ENCODE measurements around the gene MGLL.
"Not testable (repeated sequence)": the region's sequence is repeated elsewhere in the genome, so short reads cannot be mapped to it uniquely, and the experiment has no call there.

MGLL gene

DNA sequence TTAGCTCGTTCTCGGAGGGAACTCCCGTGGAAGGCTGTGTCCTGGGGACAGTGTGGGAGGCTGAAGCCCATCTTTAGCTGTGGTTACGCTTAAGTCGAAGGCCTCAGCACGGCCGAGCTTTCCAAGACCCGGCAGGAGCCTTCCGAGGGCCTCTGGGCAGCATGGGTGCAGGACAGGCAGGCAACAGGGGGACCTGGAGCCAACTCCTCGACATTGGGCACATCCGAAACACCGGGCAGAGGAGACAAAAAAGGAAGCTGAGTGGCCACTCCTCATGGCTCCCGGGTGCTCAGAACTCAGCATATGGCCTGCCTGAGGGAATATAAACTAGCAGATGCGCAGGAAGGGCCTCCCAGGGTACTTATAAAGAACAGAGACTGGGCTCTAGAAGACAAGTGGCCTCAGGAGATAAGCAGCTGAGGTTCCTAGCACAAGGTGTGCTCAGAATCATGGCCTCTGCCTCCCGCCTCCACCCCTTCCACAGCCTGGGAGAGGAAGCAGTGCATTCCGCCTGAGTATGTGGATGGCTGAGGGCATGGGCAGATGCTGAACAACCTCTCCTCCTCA lies 115.4 kb downstream of the MGLL start:
- Mint-ChIP-seq H3K27ac (no peak overlapping the region), H3K4me1 (peaks cover 14% of the 10 kb centered on the region), H3K9me3 (peaks cover 9% of the 10 kb centered on the region), H3K4me3 (no peak overlapping the region), H3K36me3 (ENCODE audit: low read depth) (peaks cover 19% of the 10 kb centered on the region), H3K27me3 (ENCODE audit: low read depth) (peaks cover 26% of the 10 kb centered on the region)
- TF ChIP-seq, protein P1, sequence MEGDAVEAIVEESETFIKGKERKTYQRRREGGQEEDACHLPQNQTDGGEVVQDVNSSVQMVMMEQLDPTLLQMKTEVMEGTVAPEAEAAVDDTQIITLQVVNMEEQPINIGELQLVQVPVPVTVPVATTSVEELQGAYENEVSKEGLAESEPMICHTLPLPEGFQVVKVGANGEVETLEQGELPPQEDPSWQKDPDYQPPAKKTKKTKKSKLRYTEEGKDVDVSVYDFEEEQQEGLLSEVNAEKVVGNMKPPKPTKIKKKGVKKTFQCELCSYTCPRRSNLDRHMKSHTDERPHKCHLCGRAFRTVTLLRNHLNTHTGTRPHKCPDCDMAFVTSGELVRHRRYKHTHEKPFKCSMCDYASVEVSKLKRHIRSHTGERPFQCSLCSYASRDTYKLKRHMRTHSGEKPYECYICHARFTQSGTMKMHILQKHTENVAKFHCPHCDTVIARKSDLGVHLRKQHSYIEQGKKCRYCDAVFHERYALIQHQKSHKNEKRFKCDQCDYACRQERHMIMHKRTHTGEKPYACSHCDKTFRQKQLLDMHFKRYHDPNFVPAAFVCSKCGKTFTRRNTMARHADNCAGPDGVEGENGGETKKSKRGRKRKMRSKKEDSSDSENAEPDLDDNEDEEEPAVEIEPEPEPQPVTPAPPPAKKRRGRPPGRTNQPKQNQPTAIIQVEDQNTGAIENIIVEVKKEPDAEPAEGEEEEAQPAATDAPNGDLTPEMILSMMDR (IDR thresholded peaks at IDR 0.05; ENCODE audit: unreplicated experiment in 3 of 3): no peak

DNA sequence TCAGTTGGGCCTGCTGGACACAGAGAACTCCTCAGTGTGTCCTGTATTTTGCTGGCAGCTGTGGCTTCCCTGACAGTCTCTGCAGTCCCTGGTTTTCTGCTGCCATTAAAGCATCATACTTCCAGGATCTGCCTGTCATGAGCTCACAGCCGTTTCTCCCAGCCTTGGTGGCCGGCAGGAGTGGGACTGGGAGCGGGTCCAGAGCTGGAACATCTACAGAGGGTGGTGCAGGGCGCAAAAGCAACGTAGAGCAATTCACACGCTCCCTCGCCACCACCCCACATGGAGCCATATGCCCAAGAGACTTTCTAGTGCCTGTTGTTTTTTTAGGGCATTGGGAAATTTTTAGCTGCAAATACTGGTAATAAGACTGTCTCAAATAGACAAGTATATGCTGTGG lies 116.0 kb downstream of the MGLL start:
- H3K9me3 Mint-ChIP-seq: peaks cover 9% of the 10 kb centered on the region
- H3K4me3 Mint-ChIP-seq: no peak overlapping the region
- H3K27me3 Mint-ChIP-seq (ENCODE audit: low read depth): peaks cover 26% of the 10 kb centered on the region
- H3K27ac Mint-ChIP-seq: no peak overlapping the region
- peaks cover 19% of the 10 kb centered on the region for H3K36me3 Mint-ChIP-seq (ENCODE audit: low read depth)
- TF ChIP-seq, protein P1 (IDR thresholded peaks at IDR 0.05; ENCODE audit: unreplicated experiment in 3 of 3): no peak
- H3K4me1 Mint-ChIP-seq: peaks cover 19% of the 10 kb centered on the region

DNA sequence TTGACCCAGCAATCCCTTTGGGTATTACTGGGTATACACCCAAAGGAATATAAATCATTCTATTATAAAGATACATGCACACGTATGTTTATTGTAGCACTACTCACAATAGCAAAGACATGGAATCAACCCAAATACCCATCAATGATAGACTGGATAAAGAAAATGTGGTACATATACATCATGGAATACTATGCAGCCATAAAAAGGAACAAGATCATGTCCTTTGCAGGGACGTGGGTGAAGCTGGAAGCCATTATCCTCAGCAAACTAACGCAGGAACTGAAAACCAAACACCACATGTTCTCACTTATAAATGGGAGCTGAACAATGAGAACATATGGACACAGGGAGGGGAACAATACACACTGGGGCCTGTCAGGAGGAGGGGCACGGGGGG lies 117.5 kb downstream of the MGLL start:
- not testable (repeated sequence) for H3K4me3 Mint-ChIP-seq, H3K9me3 Mint-ChIP-seq, H3K27ac Mint-ChIP-seq
- Mint-ChIP-seq H3K36me3 (ENCODE audit: low read depth) (peaks cover 19% of the 10 kb centered on the region), H3K27me3 (ENCODE audit: low read depth) (peaks cover 17% of the 10 kb centered on the region), H3K4me1 (peaks cover 29% of the 10 kb centered on the region)

DNA sequence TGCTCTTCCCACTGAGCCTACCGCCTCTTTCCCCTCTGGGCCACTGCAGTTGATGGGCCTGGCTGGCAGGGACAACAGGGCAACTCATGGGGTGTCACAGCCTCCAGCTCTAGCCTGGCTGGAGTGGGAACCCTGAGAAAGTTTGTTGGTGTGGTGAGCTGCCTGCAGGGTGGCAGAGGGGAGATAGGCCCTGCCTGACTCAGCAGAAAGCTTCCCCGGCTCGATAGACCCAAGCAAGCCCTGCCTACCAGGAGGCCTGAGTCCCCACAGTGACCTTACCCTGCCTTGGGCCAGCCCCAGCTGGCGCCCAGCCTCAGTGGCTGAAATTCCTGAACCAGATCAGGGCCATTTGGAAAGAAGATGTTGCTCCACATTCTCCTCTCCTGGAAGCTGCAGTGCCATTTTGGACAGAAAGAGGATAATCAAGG lies 120.2 kb downstream of the MGLL start:
- Mint-ChIP-seq H3K9me3 (peaks cover 9% of the 10 kb centered on the region), H3K27ac (no peak overlapping the region), H3K36me3 (ENCODE audit: low read depth) (peaks cover 19% of the 10 kb centered on the region), H3K4me1 (peaks cover 39% of the 10 kb centered on the region), H3K4me3 (no peak overlapping the region), H3K27me3 (ENCODE audit: low read depth) (peaks cover 7% of the 10 kb centered on the region)
- TF ChIP-seq, protein P1 (IDR thresholded peaks at IDR 0.05; ENCODE audit: unreplicated experiment in 3 of 3): no peak

DNA sequence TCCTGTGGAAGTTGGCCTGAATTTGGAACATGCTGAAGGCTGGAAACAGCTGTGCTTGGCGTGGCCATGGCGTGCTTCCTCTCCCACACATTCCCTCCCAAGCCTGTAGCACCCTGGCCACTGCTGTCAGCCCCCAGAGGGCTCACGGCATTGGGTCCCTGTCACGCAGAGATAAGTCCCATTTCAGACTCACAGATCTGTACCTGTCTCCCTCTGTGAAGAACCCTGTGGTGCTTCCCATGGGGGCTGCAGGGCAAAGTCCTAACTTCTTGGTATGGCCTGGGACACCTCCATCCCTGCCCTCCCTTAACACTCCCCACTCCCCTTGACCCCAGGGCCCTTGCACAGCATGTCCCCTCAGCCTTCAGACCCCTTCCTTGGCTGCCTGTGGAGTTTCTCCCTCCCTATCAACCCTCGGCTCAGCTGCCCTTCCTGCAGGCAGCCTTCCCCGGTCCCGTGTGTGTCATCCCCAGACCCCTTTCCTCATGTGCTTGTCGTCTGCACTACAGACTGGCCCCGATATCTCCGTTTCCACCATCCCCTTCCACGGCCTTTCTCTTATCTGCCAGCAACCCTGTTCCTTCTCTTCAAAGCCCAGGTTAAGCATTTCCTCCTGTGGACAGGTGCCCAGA lies 120.9 kb downstream of the MGLL start:
- peaks cover 3% of the 10 kb centered on the region for H3K27me3 Mint-ChIP-seq (ENCODE audit: low read depth)
- H3K27ac Mint-ChIP-seq: peak overlapping the region in 1 of 3 experiments; percentile 35
- TF ChIP-seq, protein P1 (IDR thresholded peaks at IDR 0.05; ENCODE audit: unreplicated experiment in 3 of 3): no peak
- H3K9me3 Mint-ChIP-seq: peaks cover 9% of the 10 kb centered on the region
- H3K36me3 Mint-ChIP-seq (ENCODE audit: low read depth): peaks cover 19% of the 10 kb centered on the region
- no peak overlapping the region for H3K4me3 Mint-ChIP-seq
- peaks cover 45% of the 10 kb centered on the region for H3K4me1 Mint-ChIP-seq

DNA sequence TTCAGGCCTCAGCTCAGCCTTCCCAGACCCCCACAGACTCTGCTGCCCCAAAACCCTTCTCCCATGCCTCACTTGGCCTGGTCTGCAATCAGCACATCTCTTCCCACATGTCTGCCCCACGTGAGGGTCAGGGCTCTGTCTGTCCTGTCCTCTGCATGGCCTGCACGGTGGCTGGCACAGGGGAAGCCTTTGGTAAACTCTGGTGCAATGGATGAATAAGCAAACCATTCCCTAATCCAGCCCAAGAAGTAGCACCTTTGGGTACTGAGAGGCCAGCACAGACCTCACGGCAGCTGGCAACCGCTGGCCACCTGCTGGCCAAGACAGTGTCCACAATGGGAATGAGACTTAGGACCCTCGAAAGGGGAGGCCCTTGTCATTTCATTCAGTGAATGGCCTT lies 121.9 kb downstream of the MGLL start:
- Mint-ChIP-seq H3K9me3 (peaks cover 9% of the 10 kb centered on the region), H3K4me1 (peaks cover 50% of the 10 kb centered on the region), H3K4me3 (no peak overlapping the region), H3K27ac (peak overlapping the region in 2 of 3 experiments; percentile 19 to 63), H3K36me3 (ENCODE audit: low read depth) (peaks cover 19% of the 10 kb centered on the region), H3K27me3 (ENCODE audit: low read depth) (no peaks in the 10 kb centered on the region)
- TF ChIP-seq, protein P1 (IDR thresholded peaks at IDR 0.05; ENCODE audit: unreplicated experiment in 3 of 3): no peak
